ENCODE results near the gene RIPOR3.

DNA sequence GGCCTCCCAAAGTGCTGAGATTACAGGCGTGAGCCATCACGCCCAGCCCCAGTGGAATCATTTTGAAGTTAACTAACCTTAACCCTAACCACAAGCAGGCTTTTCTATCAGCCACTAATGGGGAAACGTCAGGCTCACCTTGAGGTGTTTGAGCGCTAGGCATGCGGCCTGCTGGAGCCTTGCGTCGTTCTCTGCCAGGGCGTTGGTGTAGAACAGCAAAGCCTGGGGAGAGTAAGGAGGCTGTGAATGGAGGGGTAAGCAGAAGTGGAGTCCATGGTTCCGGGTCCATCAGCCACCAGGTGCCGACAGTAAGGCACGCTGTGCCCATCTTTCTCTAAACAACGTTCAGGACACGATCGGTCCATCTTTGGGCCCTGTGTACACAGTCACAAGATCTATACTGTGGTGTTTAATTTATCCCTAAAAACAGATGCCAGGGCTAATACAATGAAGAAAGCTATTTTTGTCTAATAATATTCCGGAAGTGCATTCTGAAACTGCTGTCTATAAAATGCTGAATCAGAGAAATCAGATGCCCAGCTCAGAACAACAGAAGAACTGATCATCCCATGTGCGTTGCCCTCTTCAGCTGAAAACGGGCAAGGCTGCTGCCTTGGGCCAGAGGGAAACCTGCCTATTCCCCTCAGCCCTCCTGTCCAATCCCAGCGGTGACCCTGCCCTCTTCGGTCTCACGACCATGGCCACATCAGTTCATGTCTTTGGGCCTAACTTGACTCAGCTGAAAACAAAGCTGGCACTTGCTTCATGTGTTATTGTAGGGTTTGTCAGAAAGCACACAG lies 101.6 kb downstream of the RIPOR3 start:
- TF ChIP-seq, protein P1, sequence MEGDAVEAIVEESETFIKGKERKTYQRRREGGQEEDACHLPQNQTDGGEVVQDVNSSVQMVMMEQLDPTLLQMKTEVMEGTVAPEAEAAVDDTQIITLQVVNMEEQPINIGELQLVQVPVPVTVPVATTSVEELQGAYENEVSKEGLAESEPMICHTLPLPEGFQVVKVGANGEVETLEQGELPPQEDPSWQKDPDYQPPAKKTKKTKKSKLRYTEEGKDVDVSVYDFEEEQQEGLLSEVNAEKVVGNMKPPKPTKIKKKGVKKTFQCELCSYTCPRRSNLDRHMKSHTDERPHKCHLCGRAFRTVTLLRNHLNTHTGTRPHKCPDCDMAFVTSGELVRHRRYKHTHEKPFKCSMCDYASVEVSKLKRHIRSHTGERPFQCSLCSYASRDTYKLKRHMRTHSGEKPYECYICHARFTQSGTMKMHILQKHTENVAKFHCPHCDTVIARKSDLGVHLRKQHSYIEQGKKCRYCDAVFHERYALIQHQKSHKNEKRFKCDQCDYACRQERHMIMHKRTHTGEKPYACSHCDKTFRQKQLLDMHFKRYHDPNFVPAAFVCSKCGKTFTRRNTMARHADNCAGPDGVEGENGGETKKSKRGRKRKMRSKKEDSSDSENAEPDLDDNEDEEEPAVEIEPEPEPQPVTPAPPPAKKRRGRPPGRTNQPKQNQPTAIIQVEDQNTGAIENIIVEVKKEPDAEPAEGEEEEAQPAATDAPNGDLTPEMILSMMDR (optimal IDR thresholded peaks at IDR 0.05 in 1 of 3, IDR thresholded peaks at IDR 0.05 in 1 of 3, conservative IDR thresholded peaks at IDR 0.05 in 1 of 3; ENCODE audit: extremely low read depth in 1 of 3, insufficient read depth in 2 of 3, low read length in 3 of 3) = no peak
- TF ChIP-seq EZH2 (IDR thresholded peaks at IDR 0.05; ENCODE audit: low read length) = no peak
